Smooth muscle cell (in vitro differentiated cells): ENCODE measurements around the gene HOXA6. TPM values are rescaled to one million over a fixed set of nuclear protein-coding genes. Genes with fewer than 3 reads are reported as not detected.

Source experiments
- DNase-seq: peaks from one replicate; lab custom pipeline; 2025; ENCODE audit not compliant: unreplicated experiment; lab: John Stamatoyannopoulos, UW
- H2AFZ ChIP-seq: fragments of 200-600 bp; sonication (generic); 2 replicates; pipeline ENCODE4 v1.6.0; 2016; ENCODE audit warnings: antibody characterized with exemption, low read depth, mild to moderate bottlenecking
- H3F3A ChIP-seq: fragments of 200-600 bp; sonication (generic); 2 replicates; pipeline ENCODE4 v1.6.0; 2017; ENCODE audit warnings: antibody characterized with exemption, low read depth
- H3K27ac ChIP-seq: fragments of 200-600 bp; sonication (generic); 2 replicates; pipeline ENCODE4 v1.5.1; 2016; ENCODE audit warnings: low read depth, mild to moderate bottlenecking
- H3K27me3 ChIP-seq: fragments of 200-600 bp; sonication (generic); 2 replicates; pipeline ENCODE4 v1.6.1; 2016; ENCODE audit warnings: low read depth, mild to moderate bottlenecking
- H3K36me3 ChIP-seq: fragments of 200-600 bp; sonication (generic); 2 replicates; pipeline ENCODE4 v1.5.1; 2016; ENCODE audit warnings: low read depth
- H3K4me1 ChIP-seq: fragments of 200-600 bp; sonication (generic); 2 replicates; pipeline ENCODE4 v1.5.1; 2016; ENCODE audit warnings: low read depth
- H3K4me2 ChIP-seq: fragments of 200-600 bp; sonication (generic); 2 replicates; pipeline ENCODE4 v1.6.0; 2016; ENCODE audit warnings: mild to moderate bottlenecking
- H3K4me3 ChIP-seq: fragments of 200-600 bp; sonication (generic); 2 replicates; pipeline ENCODE4 v1.5.1; 2016; ENCODE audit warnings: mild to moderate bottlenecking
- H3K79me2 ChIP-seq: fragments of 200-600 bp; sonication (generic); 2 replicates; pipeline ENCODE4 v1.6.0; 2016; ENCODE audit warnings: low read depth, mild to moderate bottlenecking
- H3K9ac ChIP-seq: fragments of 200-600 bp; sonication (generic); 2 replicates; pipeline ENCODE4 v1.6.0; 2016; ENCODE audit warnings: low read depth
- H3K9me3 ChIP-seq: fragments of 200-600 bp; sonication (generic); replicated peaks from 2 replicates; pipeline ENCODE4 v1.5.1; 2016; ENCODE audit warnings: low read depth
- H4K20me1 ChIP-seq: fragments of 200-600 bp; sonication (generic); 2 replicates; pipeline ENCODE4 v1.6.0; 2016; ENCODE audit warnings: low read depth
- CTCF ChIP-seq: fragments of 200-600 bp; sonication (generic); IDR thresholded peaks from 2 replicates; pipeline ENCODE4 v1.5.1; 2017; ENCODE audit warnings: borderline replicate concordance, mild to moderate bottlenecking, antibody characterized with exemption; ENCODE audit not compliant: insufficient read depth, poor library complexity, severe bottlenecking
- WGBS: methylation state at CpG from one replicate; pipeline ENCODE4 v1.1.7; 2016; ENCODE audit warnings: low lambda C conversion rate; 5-methylcytosine and 5-hydroxymethylcytosine counted together
- microRNA counts: library from miRNA; unstranded; fragments of <30 nt; microRNA quantifications from one replicate; lab custom pipeline; 2016
- microRNA-seq: library from miRNA; unstranded; fragments of <30 nt; microRNA quantifications from one replicate; pipeline ENCODE4, GENCODE V29; 2016; ENCODE audit warnings: borderline number of aligned reads
- polyA plus RNA-seq: library from polyadenylated mRNA; unstranded; fragments of >200 nt; fragmentation: Nextera tagmentation; extraction: Ambion mirVana; gene quantifications from 2 replicates; pipeline ENCODE4 v1.2.1, GENCODE V29; 2016
- small RNA-seq: library from RNA; depleted of rRNA; stranded (forward); fragments of <200 nt; gene quantifications from one replicate; pipeline ENCODE3, GENCODE V24; 2014
- total RNA-seq: library from RNA; depleted of rRNA; stranded (reverse); fragments of >200 nt; gene quantifications from 2 replicates; pipeline ENCODE4 v1.2.3, GENCODE V29; 2014

Gene HOXA6
- total and polyA plus RNA-seq, 2 experiments from 2014 or later: 0.56 to 0.58 TPM

GRCh38 chr7:27097686-27098577, 49.6 kb downstream of the HOXA6 start:
- TF ChIP-seq CTCF: no peak
- H3K9ac ChIP-seq: no peak overlapping the region
- no peak overlapping the region for H2AFZ ChIP-seq
- no peaks in the 10 kb centered on the region for H3K36me3 ChIP-seq
- no peaks in the 10 kb centered on the region for H3K79me2 ChIP-seq
- no peaks in the 10 kb centered on the region for H3K9me3 ChIP-seq
- no peak overlapping the region for H3K27ac ChIP-seq
- H3K4me1 ChIP-seq: peaks cover 11% of the 10 kb centered on the region
- no peak for DNase-seq
- 3% methylated on average over 28 of the region's 35 CpGs for WGBS
- peaks cover 100% of the 10 kb centered on the region for H3K27me3 ChIP-seq
- H3K4me2 ChIP-seq: peak overlapping the region; percentile 99
- H3F3A ChIP-seq: no peaks in the 10 kb centered on the region
- peaks cover 23% of the 10 kb centered on the region for H4K20me1 ChIP-seq
- peak overlapping the region; percentile 72 for H3K4me3 ChIP-seq

- H3K79me2 ChIP-seq: no peaks in the 10 kb centered on the region
- H3K9me3 ChIP-seq: no peaks in the 10 kb centered on the region
- H3F3A ChIP-seq: no peaks in the 10 kb centered on the region
- peaks cover 11% of the 10 kb centered on the region for H3K4me1 ChIP-seq
- peak overlapping the region; percentile 92 for H2AFZ ChIP-seq
- no peak for TF ChIP-seq CTCF
- no peak for DNase-seq
- peak overlapping the region; percentile 52 for H3K9ac ChIP-seq
- under 1% methylated on average over 41 of the region's 41 CpGs for WGBS
- peaks cover 100% of the 10 kb centered on the region for H3K27me3 ChIP-seq
- H3K4me2 ChIP-seq: peak overlapping the region; percentile 99
- peak overlapping the region; percentile 72 for H3K4me3 ChIP-seq
- peaks cover 23% of the 10 kb centered on the region for H4K20me1 ChIP-seq
- H3K36me3 ChIP-seq: no peaks in the 10 kb centered on the region
- H3K27ac ChIP-seq: no peak overlapping the region
Measured at GRCh38 chr7:27096768-27097514, 50.6 kb downstream of the HOXA6 start.

DNA sequence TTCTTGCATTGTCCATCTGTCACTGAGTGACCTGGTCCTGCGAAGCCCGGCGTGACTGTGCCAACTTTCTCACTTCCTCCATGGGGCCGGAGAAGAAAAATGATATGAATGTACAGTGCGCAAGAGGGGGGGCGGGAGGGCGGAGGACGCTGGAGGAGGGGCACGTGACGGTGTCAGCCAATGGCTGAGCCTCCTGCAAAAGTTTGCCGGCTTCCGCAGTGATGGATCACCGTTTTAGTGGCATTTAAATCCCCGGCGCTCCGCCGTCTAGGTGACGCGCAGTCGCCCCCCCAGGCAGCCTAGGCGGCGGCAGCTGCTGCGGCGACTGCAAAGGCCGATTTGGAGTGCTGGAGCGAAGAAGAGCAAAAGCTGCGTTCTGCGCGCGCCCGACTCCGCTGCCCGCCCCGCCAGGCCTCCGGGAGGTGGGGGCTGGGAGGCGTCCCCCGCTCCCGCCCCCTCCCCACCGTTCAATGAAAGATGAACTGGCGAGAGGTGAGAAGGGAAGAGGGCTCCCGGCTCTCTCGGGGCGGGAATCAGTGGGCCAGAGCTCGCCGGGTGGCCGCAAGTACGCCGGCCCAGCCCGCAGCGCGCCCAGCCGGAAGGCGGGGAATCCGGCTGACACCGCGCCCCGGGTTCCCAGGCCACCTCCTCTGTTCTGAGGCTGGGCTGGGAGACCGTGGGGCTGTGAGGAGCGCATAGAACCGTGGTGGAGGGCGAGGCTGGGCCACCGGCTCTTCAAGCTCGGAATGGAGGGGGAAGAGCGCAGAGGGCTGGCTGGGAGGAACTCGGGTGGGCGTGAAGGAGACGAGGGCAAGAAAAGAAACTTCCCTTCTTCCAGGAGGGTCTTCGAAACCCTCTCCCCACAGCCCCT, 51.4 kb downstream of the HOXA6 start, which contains the start of gene HOXA1:
HOXA1 (minus strand) TSS at position 104 of the 871 bp plus-strand sequence; CDS start at position 16, 88 bp downstream.
- H2AFZ ChIP-seq: peak within 1 kb of the TSS; percentile 92
- 2% methylated on average over 66 of the region's 68 CpGs for WGBS
- H3K9ac ChIP-seq: peak within 1 kb of the TSS; percentile 52
- H3K4me2 ChIP-seq: peak within 1 kb of the TSS; percentile 99
- H4K20me1 ChIP-seq: peaks cover 23% of the 10 kb centered on the region
- peak within 1 kb of the TSS; percentile 72 for H3K4me3 ChIP-seq
- H3K27me3 ChIP-seq: peaks cover 100% of the 10 kb centered on the region
- H3K79me2 ChIP-seq: no peaks in the 10 kb centered on the region
- no peak for TF ChIP-seq CTCF
- H3F3A ChIP-seq: no peaks in the 10 kb centered on the region
- DNase-seq: no peak
- no peak within 1 kb of the TSS for H3K27ac ChIP-seq
- no peaks in the 10 kb centered on the region for H3K36me3 ChIP-seq
- H3K4me1 ChIP-seq: peaks cover 8% of the 10 kb centered on the region
- no peaks in the 10 kb centered on the region for H3K9me3 ChIP-seq

MicroRNAs within 50 kb of the gene (microRNA counts, 767-probe panel; counts per million panel counts)
- 8,928 counts per million, percentile 68 among the panel's probes with 10 or more counts for microRNA hsa-miR-196b-5p (lab: Ali Mortazavi, UCI)

Small RNA genes within 50 kb of the gene (microRNA-seq; reads per million reads assigned to microRNA genes)
- gene MIR196B: 18,111 reads per million, percentile 96 among the genes with 10 or more reads in this experiment

Small RNA genes within 50 kb of the gene (small RNA-seq; reads per million reads assigned to genes)
- gene AC004080.5 (not detected), gene RF01977 (not detected), gene RF02140 (not detected), gene RF02141 (not detected)

Other genes with a start within 250 kb of the HOXA6 start
- 0.40 TPM in 1 of 2 replicates, not detected in the other for gene HOXA1, start 51.8 kb downstream of the HOXA6 start, total RNA-seq
- gene HOXA1, start 51.8 kb downstream of the HOXA6 start, polyA plus RNA-seq: not detected in 2 replicates
- not detected in 2 replicates for gene HOXA2, start 45.1 kb downstream of the HOXA6 start, total RNA-seq
- gene HOXA2, start 45.1 kb downstream of the HOXA6 start, polyA plus RNA-seq: not detected in 2 replicates
- gene HOXA4, start 17.0 kb downstream of the HOXA6 start, total RNA-seq: 1.4 TPM in 1 of 2 replicates, not detected in the other
- gene HOXA4, start 17.0 kb downstream of the HOXA6 start, polyA plus RNA-seq: 0.22 TPM in 1 of 2 replicates, not detected in the other
- gene HOXA5, start 4.1 kb downstream of the HOXA6 start, total RNA-seq: 0.67 and 2.1 TPM in 2 replicates
- gene HOXA5, start 4.1 kb downstream of the HOXA6 start, polyA plus RNA-seq: 0.11 and 0.98 TPM in 2 replicates
- 0.13 TPM in 1 of 2 replicates, not detected in the other for gene HOXA3, start 4.8 kb upstream of the HOXA6 start, total RNA-seq
- gene HOXA3, start 4.8 kb upstream of the HOXA6 start, polyA plus RNA-seq: 0.31 and 0.83 TPM in 2 replicates
- 0.72 TPM in 1 of 2 replicates, not detected in the other for gene HOXA7, start 8.9 kb upstream of the HOXA6 start, total RNA-seq
- 1.2 and 1.6 TPM in 2 replicates for gene HOXA7, start 8.9 kb upstream of the HOXA6 start, polyA plus RNA-seq
- gene HOXA9, start 17.8 kb upstream of the HOXA6 start, total RNA-seq: 22.9 and 35.8 TPM in 2 replicates
- gene HOXA9, start 17.8 kb upstream of the HOXA6 start, polyA plus RNA-seq: 12.6 and 19.2 TPM in 2 replicates
- 35.7 and 53.6 TPM in 2 replicates for gene HOXA10, start 26.5 kb upstream of the HOXA6 start, total RNA-seq
- 37.6 and 39.4 TPM in 2 replicates for gene HOXA10, start 26.5 kb upstream of the HOXA6 start, polyA plus RNA-seq
- gene HOXA11, start 37.5 kb upstream of the HOXA6 start, total RNA-seq: 18.2 and 20.3 TPM in 2 replicates
- gene HOXA11, start 37.5 kb upstream of the HOXA6 start, polyA plus RNA-seq: 25.2 and 27.7 TPM in 2 replicates
- 14.2 and 21.6 TPM in 2 replicates for gene HOXA13, start 52.3 kb upstream of the HOXA6 start, total RNA-seq
- gene HOXA13, start 52.3 kb upstream of the HOXA6 start, polyA plus RNA-seq: 6.2 and 10.0 TPM in 2 replicates
- 0.18 and 0.36 TPM in 2 replicates for gene EVX1, start 95.0 kb upstream of the HOXA6 start, total RNA-seq
- gene EVX1, start 95.0 kb upstream of the HOXA6 start, polyA plus RNA-seq: 2.0 and 2.6 TPM in 2 replicates